Measurements from ENCODE around the gene NME5.

DNA sequence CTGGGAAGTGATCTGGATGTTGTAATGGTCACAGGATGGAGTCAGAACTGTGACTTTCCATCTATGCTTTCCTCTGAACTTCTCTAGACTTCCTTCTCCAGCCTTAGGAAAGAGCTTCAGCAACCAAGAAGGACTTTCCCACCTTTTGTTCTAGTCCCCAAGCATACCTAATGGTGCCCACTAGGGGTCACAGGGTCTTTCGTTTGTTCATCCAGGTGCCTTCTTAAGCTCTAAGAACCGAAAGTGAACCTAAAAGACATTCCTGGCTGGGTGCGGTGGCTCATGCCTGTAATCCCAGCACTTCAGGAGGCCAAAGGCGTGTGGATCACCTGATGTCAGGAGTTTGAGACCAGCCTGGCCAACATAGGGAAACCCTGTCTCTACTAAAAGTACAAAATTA, 57.2 kb downstream of the NME5 start:
- TF ChIP-seq, protein P1, sequence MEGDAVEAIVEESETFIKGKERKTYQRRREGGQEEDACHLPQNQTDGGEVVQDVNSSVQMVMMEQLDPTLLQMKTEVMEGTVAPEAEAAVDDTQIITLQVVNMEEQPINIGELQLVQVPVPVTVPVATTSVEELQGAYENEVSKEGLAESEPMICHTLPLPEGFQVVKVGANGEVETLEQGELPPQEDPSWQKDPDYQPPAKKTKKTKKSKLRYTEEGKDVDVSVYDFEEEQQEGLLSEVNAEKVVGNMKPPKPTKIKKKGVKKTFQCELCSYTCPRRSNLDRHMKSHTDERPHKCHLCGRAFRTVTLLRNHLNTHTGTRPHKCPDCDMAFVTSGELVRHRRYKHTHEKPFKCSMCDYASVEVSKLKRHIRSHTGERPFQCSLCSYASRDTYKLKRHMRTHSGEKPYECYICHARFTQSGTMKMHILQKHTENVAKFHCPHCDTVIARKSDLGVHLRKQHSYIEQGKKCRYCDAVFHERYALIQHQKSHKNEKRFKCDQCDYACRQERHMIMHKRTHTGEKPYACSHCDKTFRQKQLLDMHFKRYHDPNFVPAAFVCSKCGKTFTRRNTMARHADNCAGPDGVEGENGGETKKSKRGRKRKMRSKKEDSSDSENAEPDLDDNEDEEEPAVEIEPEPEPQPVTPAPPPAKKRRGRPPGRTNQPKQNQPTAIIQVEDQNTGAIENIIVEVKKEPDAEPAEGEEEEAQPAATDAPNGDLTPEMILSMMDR (IDR thresholded peaks at IDR 0.05), result no peak
- no peak for TF ChIP-seq POLR2AphosphoS5 (IDR thresholded peaks at IDR 0.05)
- no peak for TF ChIP-seq POLR2A (IDR thresholded peaks at IDR 0.05)

Data from breast epithelium (tissue), 3 donors.